HepG2 (cell line): ENCODE results near the gene SLC36A2. TPM values are rescaled to one million over a fixed set of nuclear protein-coding genes. Genes with fewer than 3 reads are reported as not detected.

ENCODE experiments used
- ATAC-seq: fragments of 200-7000 bp; cut with Tn5 transposase; 3 replicates; pipeline ENCODE4 v1.9.1; 2020; ENCODE audit warnings: mild to moderate bottlenecking, moderate library complexity
- BruUV-seq: library from RNA; stranded (reverse); fragments of 400-500 nt; replicated peaks from 2 replicates; lab custom pipeline; 2021; lab: Mats Ljungman, UMichigan
- CTCF ChIA-PET: fragments of 300-600 bp; formaldehyde crosslinking; extraction: SDS; loops from one replicate; lab custom pipeline; 2021; ENCODE audit warnings: low total read pairs, inconsistent platforms, low intra/inter-chr PET ratio; lab: Yijun Ruan, JAX
- POLR2A ChIA-PET: fragments of 350-600 bp; sonication (Branson Sonifier 250); formaldehyde crosslinking; loops from one replicate; lab custom pipeline; 2020; ENCODE audit warnings: antibody characterized with exemption, inconsistent platforms; lab: Yijun Ruan, JAX
- DNase-seq: peaks from one replicate; pipeline ENCODE4 v3.0.0-alpha.2; 2015; ENCODE audit warnings: low spot score
- FAIRE-seq: peaks from 3 replicates; lab custom pipeline; 2011; peaks lifted over from hg19 to GRCh38; lab: Jason Lieb, UNC
- H2AFZ ChIP-seq: one replicate; pipeline ENCODE4 v1.6.1; 2011; ENCODE audit warnings: low read length, inconsistent platforms
- H3K27ac ChIP-seq: fragments of 300-600 bp; 3 replicates; pipeline ENCODE4 v1.8.0; 2011; ENCODE audit warnings: mixed run types, mild to moderate bottlenecking, mixed read lengths, low read length, inconsistent platforms; ENCODE audit not compliant: insufficient read depth; ENCODE audit errors: extremely low read length
- H3K27me3 ChIP-seq, 2 experiments: fragments of 200-600 bp in 1 of 2; 2 replicates in 1 of 2; 3 replicates in 1 of 2; pipeline versions ENCODE4 v1.6.0 to v1.8.0; 2011; ENCODE audit warnings: low read length in 2 of 2, mild to moderate bottlenecking in 2 of 2, moderate library complexity in 2 of 2, inconsistent platforms in 1 of 2; ENCODE audit not compliant: insufficient read depth in 2 of 2, control insufficient read depth in 1 of 2
- H3K36me3 ChIP-seq, 2 experiments: fragments of 200-600 bp in 1 of 2; replicated peaks in 1 of 2; 2 replicates in 1 of 2; 3 replicates in 1 of 2; pipeline versions ENCODE4 v1.5.1 to v1.8.0; 2011; ENCODE audit warnings: low read length in 2 of 2, inconsistent platforms in 1 of 2; ENCODE audit not compliant: insufficient read depth in 2 of 2, control insufficient read depth in 1 of 2
- H3K4me1 ChIP-seq: 2 replicates; pipeline ENCODE4 v1.5.1; 2012; ENCODE audit warnings: low read length, inconsistent platforms; ENCODE audit not compliant: insufficient read depth
- H3K4me2 ChIP-seq: 2 replicates; pipeline ENCODE4 v1.6.0; 2011; ENCODE audit warnings: low read depth, low read length, inconsistent platforms
- H3K4me3 ChIP-seq, 3 experiments: fragments of 200-600 bp in 1 of 3; sonication (generic), shearing (Covaris generic) in 1 of 3; replicated peaks in 1 of 3; 2 replicates each; pipeline ENCODE4 v1.5.1; 2011 to 2016; ENCODE audit warnings: low read length in 3 of 3, inconsistent platforms in 2 of 3, low read depth in 2 of 3, mild to moderate bottlenecking in 2 of 3, control low read depth in 1 of 3, mixed read lengths in 1 of 3; ENCODE audit not compliant: insufficient read depth in 1 of 3
- H3K79me2 ChIP-seq: one replicate; pipeline ENCODE4 v1.6.1; 2011; ENCODE audit warnings: low read length, inconsistent platforms; ENCODE audit not compliant: insufficient read depth
- H3K9ac ChIP-seq: 2 replicates; pipeline ENCODE4 v1.6.0; 2011; ENCODE audit warnings: mild to moderate bottlenecking, low read depth, low read length, inconsistent platforms; ENCODE audit not compliant: insufficient read depth
- H3K9me3 ChIP-seq: 2 replicates; pipeline ENCODE4 v1.5.1; 2012; ENCODE audit warnings: mild to moderate bottlenecking, low read length
- H4K20me1 ChIP-seq: 2 replicates; pipeline ENCODE4 v1.6.0; 2011; ENCODE audit warnings: inconsistent platforms, mild to moderate bottlenecking, low read length, moderate library complexity; ENCODE audit not compliant: insufficient read depth
- CEBPB ChIP-seq: IDR thresholded peaks from 2 replicates; pipeline ENCODE4 v1.6.1; 2011; ENCODE audit warnings: low read depth, low read length, improper control_type of control experiment, borderline replicate concordance
- CEBPG ChIP-seq: IDR thresholded peaks from 2 replicates; pipeline ENCODE4 v1.6.1; 2016
- CREBL2 ChIP-seq: sonication (generic); formaldehyde crosslinking; IDR thresholded peaks from 2 replicates; pipeline ENCODE4 v1.8.1; 2023; ENCODE audit warnings: missing genetic modification reagents, mild to moderate bottlenecking, borderline replicate concordance
- GPBP1L1 ChIP-seq: sonication (generic); formaldehyde crosslinking; IDR thresholded peaks from 2 replicates; pipeline ENCODE4 v1.5.0; 2020; ENCODE audit warnings: mild to moderate bottlenecking, missing genetic modification reagents
- LRRFIP1 ChIP-seq: sonication (generic); formaldehyde crosslinking; conservative IDR thresholded peaks from 2 replicates; pipeline ENCODE4 v1.4.0; 2020; ENCODE audit warnings: missing genetic modification reagents
- NFKBIZ ChIP-seq: IDR thresholded peaks from 2 replicates; pipeline ENCODE4 v1.6.1; 2018; ENCODE audit warnings: missing genetic modification reagents, missing compliant biosample characterization
- NKX3-1 ChIP-seq: sonication (generic); formaldehyde crosslinking; IDR thresholded peaks from 2 replicates; pipeline ENCODE4 v1.5.0; 2020; ENCODE audit warnings: missing genetic modification reagents
- SMAD1 ChIP-seq: sonication (generic); formaldehyde crosslinking; IDR thresholded peaks from 2 replicates; pipeline ENCODE4 v1.4.0; 2020; ENCODE audit warnings: missing genetic modification reagents, low read depth, mild to moderate bottlenecking, borderline replicate concordance
- TFE3 ChIP-seq: IDR thresholded peaks from 2 replicates; pipeline ENCODE4 v1.6.1; 2016
- ZMYM2 ChIP-seq: sonication (generic); formaldehyde crosslinking; IDR thresholded peaks from 2 replicates; pipeline ENCODE4 v1.8.0; 2022; ENCODE audit warnings: mild to moderate bottlenecking, missing genetic modification reagents
- ZNF629 ChIP-seq: sonication (generic); formaldehyde crosslinking; conservative IDR thresholded peaks from 2 replicates; pipeline ENCODE4 v1.5.0; 2020; ENCODE audit warnings: missing genetic modification reagents
- ZNF703 ChIP-seq: sonication (generic); formaldehyde crosslinking; IDR thresholded peaks from 2 replicates; pipeline ENCODE4 v1.5.1; 2020; ENCODE audit warnings: missing genetic modification reagents, mild to moderate bottlenecking, moderate library complexity, borderline replicate concordance
- ZNF761 ChIP-seq: sonication (generic); formaldehyde crosslinking; conservative IDR thresholded peaks from 2 replicates; pipeline ENCODE4 v1.4.0; 2020; ENCODE audit warnings: mild to moderate bottlenecking, missing genetic modification reagents
- WGBS: methylation state at CpG from one replicate; pipeline ENCODE4 v1.1.6; 2017; ENCODE audit warnings: low lambda C conversion rate; 5-methylcytosine and 5-hydroxymethylcytosine counted together
- in situ Hi-C: cut with HindIII; loops from 2 replicates; pipeline ENCODE4 v1.10.0; 2017; ENCODE audit warnings: low pct_unique_long_range_greater_than_20kb; ENCODE audit not compliant: extremely low pct_ligation_motif_present
- intact Hi-C: fragments of 100-400 bp; cut with micrococcal nuclease; formaldehyde crosslinking; loops from one replicate; pipeline ENCODE4 v1.10.0; 2022; ENCODE audit not compliant: unreplicated experiment
- polyA plus RNA-seq, 8 experiments: library from polyadenylated mRNA; depleted of rRNA in 3 of 8; stranded (reverse) in 7 of 8; unstranded in 1 of 8; fragments of >200 nt; fragmentation: Illumina TruSeq in 4 of 8; extraction: Trizol in 4 of 8; gene quantifications; 2 replicates each; pipeline versions ENCODE4 v1.2.1 to v1.2.3, GENCODE V29; 2011 to 2016; ENCODE audit warnings: low read depth in 4 of 8, missing spikeins in 1 of 8, mixed read lengths in 1 of 8; ENCODE audit not compliant: insufficient read depth in 1 of 8
- total RNA-seq, 5 experiments: library from RNA; depleted of rRNA; stranded (reverse); fragments of >200 nt; fragmentation: Illumina TruSeq; extraction: Trizol; gene quantifications; 2 replicates each; pipeline ENCODE4 v1.2.3, GENCODE V29; 2016; ENCODE audit warnings: low read depth in 1 of 5

SLC36A2 gene
- total and polyA plus RNA-seq, 2 of the 13 experiments (the other 11 are each of a cell fraction or from before 2014, with no cell fraction given), result 0.03 TPM; not detected in 1

GRCh38 chr5:151295138-151295537 lies 52.2 kb downstream of the SLC36A2 start:
- no TSS peak for BruUV-seq
- no peak for FAIRE-seq
- ChIA-PET POLR2A (no interaction called here), CTCF (no interaction called here)
- ATAC-seq, result no peak
- Histone ChIP-seq H3K27me3 (0 out of 5 replicates have a peak, but pooled peaks cover 0 to 6% of the 10 kb centered on the region in 2 experiments), H3K4me3 (no peak overlapping the region), H4K20me1 (no peaks in the 10 kb centered on the region), H2AFZ (no peak overlapping the region), H3K27ac (no peak overlapping the region), H3K9me3 (no peaks in the 10 kb centered on the region), H3K36me3 (no peaks in the 10 kb centered on the region), H3K9ac (no peak overlapping the region), H3K4me1 (no peaks in the 10 kb centered on the region), H3K4me2 (no peak overlapping the region), H3K79me2 (no peaks in the 10 kb centered on the region)
- intact Hi-C loops (no loop called here), in situ Hi-C loops (no loop called here)
- TF ChIP-seq CEBPB, result peak; percentile 54
- TF ChIP-seq CREBL2 (CRISPR knock-in tag), result no peak
- TF ChIP-seq ZNF703, result no peak
- TF ChIP-seq NFKBIZ (CRISPR knock-in tag), result no peak
- TF ChIP-seq ZNF629 (CRISPR knock-in tag), result peak; percentile 80
- no peak for TF ChIP-seq GPBP1L1 (CRISPR knock-in tag)
- DNase-seq, result no peak
- WGBS, result 0% methylated on average over 5 of the region's 5 CpGs

GRCh38 chr5:151293624-151294023 lies 53.7 kb downstream of the SLC36A2 start:
- FAIRE-seq (no peak), ATAC-seq (no peak), DNase-seq (no peak)
- H3K27ac ChIP-seq, result no peak overlapping the region
- no peak overlapping the region for H3K9ac ChIP-seq
- H3K9me3 ChIP-seq, result no peaks in the 10 kb centered on the region
- BruUV-seq, result no TSS peak
- 0% methylated on average over 4 of the region's 4 CpGs for WGBS
- no peaks in the 10 kb centered on the region for H3K4me1 ChIP-seq
- ChIA-PET POLR2A (no interaction called here), CTCF (no interaction called here)
- no peaks in the 10 kb centered on the region for H3K36me3 ChIP-seq
- in situ Hi-C loops (no loop called here), intact Hi-C loops (no loop called here)
- H2AFZ ChIP-seq, result no peak overlapping the region
- H3K27me3 ChIP-seq, result 0 out of 5 replicates have a peak, but pooled peaks cover 0 to 6% of the 10 kb centered on the region in 2 experiments
- H3K4me3 ChIP-seq, result no peak overlapping the region
- no peaks in the 10 kb centered on the region for H3K79me2 ChIP-seq
- H4K20me1 ChIP-seq, result no peaks in the 10 kb centered on the region
- H3K4me2 ChIP-seq, result no peak overlapping the region
- no peak for TF ChIP-seq CEBPG (CRISPR knock-in tag)
- TF ChIP-seq LRRFIP1 (CRISPR knock-in tag), result no peak
- no peak for TF ChIP-seq SMAD1
- no peak for TF ChIP-seq TFE3 (CRISPR knock-in tag)
- TF ChIP-seq NKX3-1 (CRISPR knock-in tag), result no peak
- TF ChIP-seq ZMYM2 (CRISPR knock-in tag), result no peak
- TF ChIP-seq ZNF761, result no peak
